AG09309 (cell line): ENCODE results near the gene KCNIP3.

Experiments used
- DNase-seq: peaks from one replicate; pipeline ENCODE4 v3.0.0-alpha.2; 2010; ENCODE audit warnings: low read depth
- H3K4me3 ChIP-seq: 2 replicates; pipeline ENCODE4 v1.5.1; 2011; ENCODE audit warnings: mild to moderate bottlenecking, low read depth, low read length, moderate library complexity; ENCODE audit not compliant: control insufficient read depth
- TF ChIP-seq, protein P1 (sequence below): IDR thresholded peaks from 2 replicates; pipeline ENCODE4 v1.5.1; 2011; ENCODE audit warnings: mild to moderate bottlenecking, low read depth, low read length, inconsistent platforms; ENCODE audit not compliant: insufficient read depth, control insufficient read depth; ENCODE audit errors: missing control alignments

KCNIP3 gene

DNA sequence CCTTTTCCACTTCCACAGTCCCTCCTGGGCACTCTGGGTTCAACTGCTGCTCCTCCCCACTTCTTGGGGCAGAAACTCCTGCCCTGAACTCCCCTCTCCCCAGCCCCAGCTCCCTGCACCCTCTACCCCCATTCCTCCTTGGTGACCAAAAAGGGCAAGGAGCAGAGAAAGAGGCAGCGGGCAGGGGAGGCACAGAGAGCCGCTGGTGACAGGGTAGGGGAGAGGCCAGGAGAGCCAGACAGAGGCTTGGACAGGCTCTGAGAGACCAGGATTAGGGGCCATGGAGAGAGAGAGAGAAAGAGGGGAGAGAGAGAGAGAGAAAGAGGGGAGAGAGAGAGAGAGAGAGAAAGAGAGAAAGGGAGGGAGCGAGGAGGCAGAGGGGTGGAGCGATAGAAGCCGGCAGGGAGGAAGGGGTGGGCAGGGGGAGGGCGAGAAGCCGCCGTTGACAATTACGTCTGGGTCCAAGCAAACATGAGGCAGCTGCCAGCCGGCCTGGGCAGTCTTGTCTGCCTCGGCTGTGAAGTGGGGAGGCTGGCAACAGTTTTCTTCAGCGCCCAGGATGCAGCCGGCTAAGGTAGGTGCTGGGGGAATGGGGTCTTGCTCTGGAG, at the start of gene KCNIP3:
Gene KCNIP3, plus strand, starts transcription at position 468 of the 608 bp plus-strand sequence. Its CDS starts 92 bp downstream, at position 560.
- DNase-seq: no peak
- H3K4me3 ChIP-seq: no peak within 1 kb of the TSS
- TF ChIP-seq, protein P1, sequence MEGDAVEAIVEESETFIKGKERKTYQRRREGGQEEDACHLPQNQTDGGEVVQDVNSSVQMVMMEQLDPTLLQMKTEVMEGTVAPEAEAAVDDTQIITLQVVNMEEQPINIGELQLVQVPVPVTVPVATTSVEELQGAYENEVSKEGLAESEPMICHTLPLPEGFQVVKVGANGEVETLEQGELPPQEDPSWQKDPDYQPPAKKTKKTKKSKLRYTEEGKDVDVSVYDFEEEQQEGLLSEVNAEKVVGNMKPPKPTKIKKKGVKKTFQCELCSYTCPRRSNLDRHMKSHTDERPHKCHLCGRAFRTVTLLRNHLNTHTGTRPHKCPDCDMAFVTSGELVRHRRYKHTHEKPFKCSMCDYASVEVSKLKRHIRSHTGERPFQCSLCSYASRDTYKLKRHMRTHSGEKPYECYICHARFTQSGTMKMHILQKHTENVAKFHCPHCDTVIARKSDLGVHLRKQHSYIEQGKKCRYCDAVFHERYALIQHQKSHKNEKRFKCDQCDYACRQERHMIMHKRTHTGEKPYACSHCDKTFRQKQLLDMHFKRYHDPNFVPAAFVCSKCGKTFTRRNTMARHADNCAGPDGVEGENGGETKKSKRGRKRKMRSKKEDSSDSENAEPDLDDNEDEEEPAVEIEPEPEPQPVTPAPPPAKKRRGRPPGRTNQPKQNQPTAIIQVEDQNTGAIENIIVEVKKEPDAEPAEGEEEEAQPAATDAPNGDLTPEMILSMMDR: no peak

DNA sequence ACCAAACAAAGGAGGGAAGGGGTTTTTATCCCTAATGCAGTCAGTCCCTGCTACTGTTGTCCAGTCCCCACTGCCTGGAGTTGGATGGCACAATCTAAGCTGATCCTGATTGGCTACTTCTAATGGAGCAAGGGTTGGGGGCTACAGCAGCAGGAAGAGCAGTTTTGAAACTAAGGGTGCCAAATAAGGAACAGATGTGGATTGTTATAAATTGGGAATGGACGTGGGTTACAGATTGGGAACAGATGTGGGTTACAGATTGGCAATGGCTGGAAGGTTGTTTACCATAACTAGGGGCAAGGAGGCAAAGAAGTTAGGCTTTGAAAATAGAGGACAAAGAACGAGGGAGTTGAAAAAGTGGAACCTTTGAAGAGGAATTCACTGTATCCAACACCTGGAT, 38.9 kb upstream of the KCNIP3 start:
- no peak for DNase-seq
- H3K4me3 ChIP-seq: no peak overlapping the region
- TF ChIP-seq, protein P1: no peak

DNA sequence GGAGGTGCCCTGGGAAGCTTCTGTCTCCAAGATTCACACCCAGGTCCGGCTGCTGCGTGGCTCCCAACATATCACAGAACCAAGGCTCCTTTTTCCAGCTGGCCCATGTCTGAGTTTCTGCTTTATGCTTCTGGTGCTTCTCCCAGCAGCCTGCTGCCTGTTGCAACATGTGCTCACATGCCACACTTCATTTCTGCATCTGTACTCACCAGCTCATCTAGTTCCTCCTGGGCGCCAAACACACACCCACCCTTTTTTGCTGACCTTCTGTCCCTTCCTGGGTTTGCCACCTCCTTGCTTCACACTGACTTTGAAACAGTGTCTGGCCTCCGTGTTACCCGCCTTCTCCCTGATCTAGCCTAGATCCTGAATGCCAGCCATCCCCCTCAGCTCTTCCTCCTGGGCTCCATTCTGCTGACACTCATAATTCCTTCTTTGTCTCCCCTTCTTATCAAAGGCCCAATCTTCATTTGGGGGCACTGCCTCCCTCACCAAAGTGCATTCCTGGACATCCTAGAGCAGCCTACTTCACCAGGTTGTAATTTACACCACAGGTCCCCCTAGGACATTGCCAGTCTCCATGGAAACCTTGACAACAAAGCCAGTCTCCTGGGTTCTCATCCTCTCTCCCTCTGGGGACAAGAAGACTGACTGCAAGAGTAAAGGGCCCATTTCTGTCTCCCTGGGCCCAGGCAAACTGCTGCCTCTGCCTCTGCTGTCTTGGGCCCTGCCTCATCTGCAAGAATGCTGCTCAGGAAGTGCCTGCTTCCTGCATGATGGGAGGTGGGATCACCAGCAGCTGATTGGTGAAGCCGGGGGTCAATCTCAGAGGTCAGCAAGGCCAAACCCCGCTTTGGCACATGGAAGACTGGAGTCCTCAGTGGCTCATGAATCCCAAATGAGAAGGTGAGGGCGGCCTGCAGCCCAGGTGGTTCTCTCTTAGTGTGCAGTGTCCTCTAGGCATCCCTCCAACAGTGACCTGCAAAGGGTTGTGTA, 36.8 kb upstream of the KCNIP3 start:
- no peak for DNase-seq
- H3K4me3 ChIP-seq: no peak overlapping the region
- TF ChIP-seq, protein P1: no peak

DNA sequence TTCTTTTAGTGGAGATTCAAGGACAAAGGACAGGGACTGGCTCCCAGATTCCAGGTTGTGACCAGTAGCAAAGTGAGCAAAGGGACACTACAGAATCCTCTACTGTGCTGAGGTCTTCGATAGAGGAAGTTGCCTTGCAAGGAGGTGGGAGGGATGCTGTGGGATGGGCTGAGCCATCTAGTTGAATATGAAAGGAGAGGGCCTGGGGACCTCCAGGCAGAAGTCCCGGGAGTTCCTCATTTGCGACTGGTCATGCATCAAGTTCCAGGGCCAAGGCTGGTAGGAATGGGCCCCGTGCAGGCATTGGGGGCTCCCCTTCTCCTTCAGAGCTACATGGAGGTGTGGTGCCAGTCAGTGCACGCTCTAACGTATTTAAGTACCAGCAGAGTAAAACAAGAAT, 35.5 kb upstream of the KCNIP3 start:
- TF ChIP-seq, protein P1: no peak
- DNase-seq: no peak
- no peak overlapping the region for H3K4me3 ChIP-seq

DNA sequence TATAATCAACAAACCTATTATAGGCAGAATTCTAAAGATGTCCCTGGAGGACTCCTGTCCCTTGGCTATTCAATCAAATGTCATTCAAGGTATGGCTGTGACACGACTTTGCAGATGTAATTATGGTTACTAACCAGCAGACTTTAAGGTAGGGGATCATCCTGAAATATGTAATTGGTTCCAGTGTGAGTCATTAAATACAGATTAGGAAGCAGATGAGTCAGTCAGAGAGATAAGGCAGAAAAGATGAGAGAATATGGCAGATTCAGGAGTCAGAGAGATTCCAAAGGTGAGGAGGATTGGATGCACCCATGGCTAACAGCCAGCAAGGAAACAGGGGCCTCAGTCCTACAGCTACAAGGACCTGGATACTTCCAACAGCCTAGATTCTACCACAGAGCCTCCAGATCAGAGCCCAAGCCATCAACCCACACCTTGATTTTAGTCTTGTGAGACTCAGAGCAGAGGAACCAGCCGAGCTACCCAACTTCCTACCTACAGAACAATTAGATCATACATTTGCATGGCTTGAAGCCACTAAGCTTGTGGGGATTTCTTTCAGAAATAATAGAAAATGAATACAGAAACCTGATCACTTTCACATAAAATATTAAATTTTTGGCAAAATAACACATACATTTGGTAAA, 34.1 kb upstream of the KCNIP3 start:
- no peak for DNase-seq
- TF ChIP-seq, protein P1: no peak

DNA sequence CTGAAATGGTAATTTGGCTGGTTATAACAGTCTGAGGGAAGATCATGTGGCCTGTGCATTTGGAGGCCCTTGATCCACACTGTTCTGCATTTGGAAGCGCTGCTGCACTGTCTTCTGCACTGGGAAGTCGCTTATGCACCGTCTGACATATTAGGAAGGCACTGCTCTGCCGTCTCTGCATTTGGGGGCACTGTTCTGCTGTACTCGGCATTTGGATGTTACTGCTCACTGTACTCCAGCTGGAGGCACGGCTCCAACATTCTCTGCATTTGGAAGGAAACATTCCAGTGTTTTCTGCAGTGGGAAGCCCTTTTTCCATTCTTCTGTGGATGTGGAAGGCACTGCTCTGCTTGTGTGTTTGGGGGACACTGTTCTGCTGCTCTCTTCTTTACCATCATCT, 32.5 kb upstream of the KCNIP3 start:
- TF ChIP-seq, protein P1: peak; percentile 2
- no peak overlapping the region for H3K4me3 ChIP-seq
- no peak for DNase-seq

More for the DNA sequence above, 34.1 kb upstream of the KCNIP3 start:
- no peak overlapping the region for H3K4me3 ChIP-seq
